Measurements from ENCODE around the gene CRACDL. TPM values are rescaled to one million over a fixed set of nuclear protein-coding genes. Genes with fewer than 3 reads are reported as not detected.

Gene CRACDL
- total and polyA plus RNA-seq, 2 donors (not counting 3 experiments of a cell fraction or from before 2014, with no cell fraction given), result 0.92 to 6.3 TPM

GRCh38 chr2:98744595-98744994, 191.4 kb downstream of the CRACDL start:
- intact Hi-C loops (cut with micrococcal nuclease), result no loop called here
- TF ChIP-seq POLR2A (IDR thresholded peaks at IDR 0.05; ENCODE audit: low read depth, low read length) (no peak), EZH2 (IDR thresholded peaks at IDR 0.05; ENCODE audit: borderline replicate concordance, low read depth, low read length, severe bottlenecking) (no peak), MAX (IDR thresholded peaks at IDR 0.05; ENCODE audit: insufficient read depth, insufficient read length) (no peak), MYC (IDR thresholded peaks at IDR 0.05; ENCODE audit: low read depth, low read length) (no peak), JUN (IDR thresholded peaks at IDR 0.05; ENCODE audit: borderline replicate concordance, insufficient read depth, insufficient read length, low read depth) (no peak)
- TF ChIP-seq, protein P1, sequence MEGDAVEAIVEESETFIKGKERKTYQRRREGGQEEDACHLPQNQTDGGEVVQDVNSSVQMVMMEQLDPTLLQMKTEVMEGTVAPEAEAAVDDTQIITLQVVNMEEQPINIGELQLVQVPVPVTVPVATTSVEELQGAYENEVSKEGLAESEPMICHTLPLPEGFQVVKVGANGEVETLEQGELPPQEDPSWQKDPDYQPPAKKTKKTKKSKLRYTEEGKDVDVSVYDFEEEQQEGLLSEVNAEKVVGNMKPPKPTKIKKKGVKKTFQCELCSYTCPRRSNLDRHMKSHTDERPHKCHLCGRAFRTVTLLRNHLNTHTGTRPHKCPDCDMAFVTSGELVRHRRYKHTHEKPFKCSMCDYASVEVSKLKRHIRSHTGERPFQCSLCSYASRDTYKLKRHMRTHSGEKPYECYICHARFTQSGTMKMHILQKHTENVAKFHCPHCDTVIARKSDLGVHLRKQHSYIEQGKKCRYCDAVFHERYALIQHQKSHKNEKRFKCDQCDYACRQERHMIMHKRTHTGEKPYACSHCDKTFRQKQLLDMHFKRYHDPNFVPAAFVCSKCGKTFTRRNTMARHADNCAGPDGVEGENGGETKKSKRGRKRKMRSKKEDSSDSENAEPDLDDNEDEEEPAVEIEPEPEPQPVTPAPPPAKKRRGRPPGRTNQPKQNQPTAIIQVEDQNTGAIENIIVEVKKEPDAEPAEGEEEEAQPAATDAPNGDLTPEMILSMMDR (IDR thresholded peaks at IDR 0.05; ENCODE audit: extremely low read depth in 1 of 2, insufficient read depth in 1 of 2, low read depth in 1 of 2, low read length in 2 of 2), result no peak
- no peak overlapping the region for H2AFZ ChIP-seq (ENCODE audit: low read depth, low read length)
- no peak overlapping the region for H3K9ac ChIP-seq (replicated peaks; ENCODE audit: extremely low read depth, insufficient read depth, low read length)
- no peaks in the 10 kb centered on the region for H3K27me3 ChIP-seq (ENCODE audit: control insufficient read depth in 2 of 2, insufficient read depth in 2 of 2, low read length in 2 of 2)
- BruUV-seq (replicated peaks), result no TSS peak
- FAIRE-seq (no peak), DNase-seq (ENCODE audit: low read depth, low spot score) (no peak)
- no peaks in the 10 kb centered on the region for H3K4me1 ChIP-seq (ENCODE audit: control insufficient read depth, extremely low read depth, insufficient read depth, low read length)
- dilution Hi-C loops (cut with MboI; ENCODE audit: extremely low pct_ligation_motif_present, low sequenced_read_pairs), result loop anchor here (5.0 kb wide), 1 partner anchor 33 kb away; no protein-coding TSS in a partner anchor
- ChIA-PET POLR2A (interaction anchor here (0.9 kb wide), 1 partner anchor 18 kb away, joined by 3 read pairs; no protein-coding TSS in a partner anchor), CTCF (interaction anchor here (1.0 kb wide), 1 partner anchor 14 kb away, joined by 3 read pairs; the partner anchor contains the start of gene MGAT4A)
- H3K9me3 ChIP-seq (replicated peaks; ENCODE audit: control insufficient read depth, insufficient read depth, low read length), result no peaks in the 10 kb centered on the region
- no peaks in the 10 kb centered on the region for H3K36me3 ChIP-seq (ENCODE audit: control insufficient read depth in 2 of 2, extremely low read depth in 1 of 2, insufficient read depth in 2 of 2, low read length in 2 of 2)
- H3K4me2 ChIP-seq (ENCODE audit: insufficient read depth, low read length), result no peak overlapping the region
- H3K27ac ChIP-seq (ENCODE audit: insufficient read depth, low read depth, low read length), result no peak overlapping the region
- H3K9me1 ChIP-seq (replicated peaks; ENCODE audit: control insufficient read depth, extremely low read depth, insufficient read depth, low read length), result no peaks in the 10 kb centered on the region
- H3K79me2 ChIP-seq (ENCODE audit: control insufficient read depth, insufficient read depth, low read length), result no peaks in the 10 kb centered on the region
- H3K4me3 ChIP-seq (replicated peaks in 1 of 3; ENCODE audit: insufficient read depth in 1 of 3, low read depth in 1 of 3, low read length in 3 of 3), result no peak overlapping the region
- H4K20me1 ChIP-seq (replicated peaks; ENCODE audit: control insufficient read depth, extremely low read depth, insufficient read depth, low read length), result no peaks in the 10 kb centered on the region

Small RNA genes within 50 kb of the gene (small RNA-seq; reads per million reads assigned to genes)
- gene RNU4-84P (ENCODE audit: insufficient read depth, insufficient read length, low read depth, low replicate concordance) (not detected), gene RNU7-46P (ENCODE audit: insufficient read depth, insufficient read length, low read depth, low replicate concordance) (not detected)

Other genes starting within 250 kb of the CRACDL start
- gene MGAT4A, start 205.1 kb downstream of the CRACDL start, total RNA-seq, result 42.2 and 47.6 TPM in 2 replicates
- gene MGAT4A, start 205.1 kb downstream of the CRACDL start, polyA plus RNA-seq, result 8.2 and 9.2 TPM in 2 replicates
- not detected in 2 replicates for gene C2orf15, start 205.5 kb upstream of the CRACDL start, total RNA-seq
- gene C2orf15, start 205.5 kb upstream of the CRACDL start, polyA plus RNA-seq, result not detected in 2 replicates
- gene TSGA10, start 218.7 kb upstream of the CRACDL start, total RNA-seq, result 0.51 and 2.7 TPM in 2 replicates
- gene TSGA10, start 218.7 kb upstream of the CRACDL start, polyA plus RNA-seq, result 0.05 and 0.12 TPM in 2 replicates
- gene LIPT1, start 218.7 kb upstream of the CRACDL start, total RNA-seq, result 4.8 and 5.3 TPM in 2 replicates
- gene LIPT1, start 218.7 kb upstream of the CRACDL start, polyA plus RNA-seq, result 3.3 and 3.7 TPM in 2 replicates
- gene MITD1, start 244.8 kb upstream of the CRACDL start, total RNA-seq, result 29.8 and 30.0 TPM in 2 replicates
- 8.2 and 11.1 TPM in 2 replicates for gene MITD1, start 244.8 kb upstream of the CRACDL start, polyA plus RNA-seq
- gene MRPL30, start 245.0 kb upstream of the CRACDL start, total RNA-seq, result 28.4 and 30.7 TPM in 2 replicates
- 12.9 and 14.7 TPM in 2 replicates for gene MRPL30, start 245.0 kb upstream of the CRACDL start, polyA plus RNA-seq